ENCODE measurements around the gene SMYD1.

The SMYD1 gene

DNA sequence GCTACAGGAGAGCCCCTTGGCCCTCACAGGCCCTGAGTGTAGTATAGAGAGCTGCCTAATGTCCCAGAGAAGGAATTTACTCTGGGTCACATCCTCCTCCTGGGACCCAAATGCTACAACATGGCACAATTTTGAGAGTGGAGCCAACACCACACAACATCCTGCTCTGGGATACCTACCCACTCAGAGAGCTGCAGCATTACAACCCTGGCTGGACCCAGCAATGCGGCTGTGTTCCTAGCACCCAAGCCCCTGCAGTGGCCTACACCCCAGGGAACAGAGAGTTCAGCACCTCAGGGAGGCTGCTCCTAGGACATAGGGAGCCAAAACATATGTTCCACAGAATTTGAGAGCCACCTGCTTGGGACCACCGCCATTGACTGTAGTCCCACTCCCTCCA lies 79.5 kb downstream of the SMYD1 start:
- Histone ChIP-seq H3K36me3 (ENCODE audit: control insufficient read depth, insufficient read depth, low read length) (no peaks in the 10 kb centered on the region), H3K27ac (ENCODE audit: low read depth, low read length) (no peak overlapping the region), H3K4me1 (ENCODE audit: control insufficient read depth, insufficient read depth, low read length) (no peaks in the 10 kb centered on the region), H3K9ac (ENCODE audit: low read depth, low read length) (no peak overlapping the region), H3K4me3 (ENCODE audit: low read depth, low read length) (no peak overlapping the region), H3K9me3 (ENCODE audit: control insufficient read depth, insufficient read depth, low read length) (peaks cover 3% of the 10 kb centered on the region; the same call in 1 of the 2 replicates), H3K27me3 (ENCODE audit: control insufficient read depth, insufficient read depth, low read length) (no peaks in the 10 kb centered on the region)

DNA sequence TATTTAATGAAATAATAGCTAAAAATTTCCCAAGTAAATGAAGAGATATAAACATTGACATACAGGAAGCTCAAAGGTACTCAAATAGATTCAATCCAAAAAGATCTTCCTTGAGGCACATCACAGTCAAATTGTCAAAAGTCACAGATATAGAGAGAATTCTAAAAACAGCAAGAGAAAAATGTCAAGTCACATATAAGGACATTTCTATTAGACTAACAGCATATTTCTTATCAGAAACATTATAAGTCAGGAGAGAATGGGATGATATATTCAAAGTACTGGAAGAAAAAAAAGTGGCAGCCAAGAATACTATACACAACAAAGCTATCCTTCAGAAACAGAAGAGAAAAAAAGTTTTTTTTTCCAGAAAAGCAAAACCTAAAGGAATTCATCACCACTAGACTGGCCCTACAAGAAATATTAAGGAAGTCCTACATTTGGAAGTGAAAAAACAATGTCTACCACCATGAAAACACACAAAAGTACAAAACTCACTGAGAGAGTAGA lies 81.4 kb downstream of the SMYD1 start:
- no peak overlapping the region for H3K9ac ChIP-seq (ENCODE audit: low read depth, low read length)
- no peaks in the 10 kb centered on the region for H3K4me1 ChIP-seq (ENCODE audit: control insufficient read depth, insufficient read depth, low read length)
- peaks cover 7% of the 10 kb centered on the region; the same call in 1 of the 2 replicates for H3K9me3 ChIP-seq (ENCODE audit: control insufficient read depth, insufficient read depth, low read length)
- H3K27me3 ChIP-seq (ENCODE audit: control insufficient read depth, insufficient read depth, low read length), result no peaks in the 10 kb centered on the region
- no peak overlapping the region for H3K4me3 ChIP-seq (ENCODE audit: low read depth, low read length)
- H3K27ac ChIP-seq (ENCODE audit: low read depth, low read length), result no peak overlapping the region
- no peaks in the 10 kb centered on the region for H3K36me3 ChIP-seq (ENCODE audit: control insufficient read depth, insufficient read depth, low read length)

DNA sequence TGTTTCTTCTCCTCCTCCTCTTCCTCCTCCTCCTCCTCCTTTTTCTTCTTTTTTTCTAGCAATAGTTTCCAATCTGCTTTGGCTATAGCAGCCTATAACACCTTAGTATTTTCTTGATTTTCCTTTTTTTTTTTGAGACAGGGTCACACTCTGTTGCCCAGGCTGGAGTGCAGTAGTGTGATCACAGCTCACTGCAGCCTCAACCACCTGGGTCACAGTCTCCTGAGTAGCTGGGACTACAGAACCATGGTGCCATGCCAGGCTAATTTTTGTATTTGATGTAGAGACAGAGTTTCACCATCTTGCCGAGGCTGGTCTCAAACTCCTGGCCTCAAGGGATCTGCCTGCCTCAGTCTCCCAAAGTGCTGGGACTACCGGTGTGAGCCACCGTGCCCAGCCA lies 91.9 kb downstream of the SMYD1 start:
- H3K9me3 ChIP-seq (ENCODE audit: control insufficient read depth, insufficient read depth, low read length), result no peaks in the 10 kb centered on the region
- H3K36me3 ChIP-seq (ENCODE audit: control insufficient read depth, insufficient read depth, low read length), result no peaks in the 10 kb centered on the region
- H3K9ac ChIP-seq (ENCODE audit: low read depth, low read length), result no peak overlapping the region
- H3K4me1 ChIP-seq (ENCODE audit: control insufficient read depth, insufficient read depth, low read length), result peaks cover 5% of the 10 kb centered on the region; the same call in 1 of the 2 replicates
- H3K27ac ChIP-seq (ENCODE audit: low read depth, low read length), result no peak overlapping the region
- H3K4me3 ChIP-seq (ENCODE audit: low read depth, low read length), result no peak overlapping the region
- H3K27me3 ChIP-seq (ENCODE audit: control insufficient read depth, insufficient read depth, low read length), result no peaks in the 10 kb centered on the region

DNA sequence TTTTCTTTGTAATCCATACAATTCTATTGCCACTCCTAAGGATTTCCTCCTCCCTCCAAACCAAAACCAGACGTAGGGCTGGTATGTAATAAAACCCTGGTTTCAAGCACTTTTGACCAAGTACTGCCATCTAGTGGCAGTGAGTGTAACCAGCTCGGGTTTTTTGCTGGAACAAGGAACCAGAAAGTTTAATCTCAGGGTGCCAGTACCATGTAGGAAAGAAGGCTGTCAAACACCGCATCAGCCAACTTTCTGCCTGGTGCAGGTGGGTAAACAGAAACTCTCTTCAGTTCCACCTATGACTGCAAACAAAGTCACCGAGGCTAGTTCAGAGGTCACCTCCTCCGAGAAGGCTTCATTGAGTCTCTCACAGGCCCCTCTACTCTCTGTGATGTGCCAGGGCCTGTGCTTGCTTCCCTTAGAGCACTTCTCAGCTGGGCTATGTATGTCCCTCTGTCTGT lies 92.4 kb downstream of the SMYD1 start:
- no peak overlapping the region for H3K27ac ChIP-seq (ENCODE audit: low read depth, low read length)
- no peaks in the 10 kb centered on the region for H3K36me3 ChIP-seq (ENCODE audit: control insufficient read depth, insufficient read depth, low read length)
- H3K9ac ChIP-seq (ENCODE audit: low read depth, low read length), result no peak overlapping the region
- H3K27me3 ChIP-seq (ENCODE audit: control insufficient read depth, insufficient read depth, low read length), result no peaks in the 10 kb centered on the region
- H3K4me1 ChIP-seq (ENCODE audit: control insufficient read depth, insufficient read depth, low read length), result peaks cover 5% of the 10 kb centered on the region; the same call in 1 of the 2 replicates
- no peak overlapping the region for H3K4me3 ChIP-seq (ENCODE audit: low read depth, low read length)
- H3K9me3 ChIP-seq (ENCODE audit: control insufficient read depth, insufficient read depth, low read length), result no peaks in the 10 kb centered on the region

DNA sequence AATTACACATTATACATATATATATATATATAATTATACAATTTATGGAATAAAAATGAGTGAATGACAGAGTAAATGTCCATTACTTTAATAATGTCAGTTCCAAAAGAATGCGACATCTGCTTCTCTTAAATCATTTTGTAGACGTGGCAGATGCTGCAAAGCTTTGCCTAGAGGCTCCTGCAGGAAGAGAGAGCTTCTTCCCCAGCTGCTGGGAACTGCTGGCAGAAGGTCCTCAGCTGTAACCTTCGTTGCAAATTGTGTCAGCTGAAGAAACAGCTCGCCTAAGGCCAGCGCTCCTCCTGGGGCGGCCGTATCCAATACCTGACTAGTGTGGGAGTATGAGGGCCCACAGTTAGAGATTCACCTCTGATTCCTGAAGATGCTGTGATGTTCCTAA lies 92.9 kb downstream of the SMYD1 start:
- H3K9me3 ChIP-seq (ENCODE audit: control insufficient read depth, insufficient read depth, low read length), result no peaks in the 10 kb centered on the region
- no peaks in the 10 kb centered on the region for H3K36me3 ChIP-seq (ENCODE audit: control insufficient read depth, insufficient read depth, low read length)
- no peak overlapping the region for H3K27ac ChIP-seq (ENCODE audit: low read depth, low read length)
- peaks cover 5% of the 10 kb centered on the region; the same call in 1 of the 2 replicates for H3K4me1 ChIP-seq (ENCODE audit: control insufficient read depth, insufficient read depth, low read length)
- no peak overlapping the region for H3K9ac ChIP-seq (ENCODE audit: low read depth, low read length)
- no peak overlapping the region for H3K4me3 ChIP-seq (ENCODE audit: low read depth, low read length)
- H3K27me3 ChIP-seq (ENCODE audit: control insufficient read depth, insufficient read depth, low read length), result no peaks in the 10 kb centered on the region

DNA sequence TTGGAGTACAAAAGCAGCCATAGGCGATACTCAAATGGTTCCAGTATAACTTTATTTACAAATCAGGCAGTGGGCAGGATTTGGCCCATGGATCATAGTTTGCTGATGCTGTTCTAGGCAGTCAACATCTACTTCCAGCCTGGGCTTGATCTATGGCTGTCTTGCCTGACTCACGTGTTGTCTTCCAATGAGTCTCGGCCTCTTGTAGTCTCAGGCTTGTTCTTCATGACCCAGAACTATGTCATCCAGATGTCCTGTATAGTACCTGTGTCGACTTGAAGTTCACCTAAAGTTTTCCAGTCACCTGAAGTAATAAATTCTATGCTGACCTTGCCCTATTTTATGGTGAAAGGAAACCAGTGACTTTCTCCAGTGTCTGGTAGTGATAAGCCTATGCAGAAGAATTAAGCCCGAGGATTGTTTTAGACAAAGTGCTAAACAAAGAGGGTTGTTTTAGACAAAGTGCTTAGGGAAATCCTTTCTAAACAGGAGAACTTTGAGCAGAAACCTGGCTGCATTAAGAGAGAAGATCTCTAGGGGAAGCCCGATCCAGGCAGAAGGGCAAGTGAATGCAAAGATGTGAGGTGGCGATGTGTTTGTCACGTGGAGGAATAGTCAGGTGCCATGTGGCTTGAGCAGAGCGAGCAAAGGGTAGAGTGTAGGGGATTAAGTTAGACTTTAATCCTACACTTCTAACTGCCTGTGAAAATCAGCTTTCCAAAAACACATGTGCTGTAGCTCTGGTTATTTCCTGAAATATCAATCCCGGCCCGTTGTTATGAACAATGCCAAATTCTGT lies 94.0 kb downstream of the SMYD1 start:
- no peaks in the 10 kb centered on the region for H3K36me3 ChIP-seq (ENCODE audit: control insufficient read depth, insufficient read depth, low read length)
- H3K4me1 ChIP-seq (ENCODE audit: control insufficient read depth, insufficient read depth, low read length), result peaks cover 5% of the 10 kb centered on the region; the same call in 1 of the 2 replicates
- H3K4me3 ChIP-seq (ENCODE audit: low read depth, low read length), result no peak overlapping the region
- no peak overlapping the region for H3K9ac ChIP-seq (ENCODE audit: low read depth, low read length)
- H3K27me3 ChIP-seq (ENCODE audit: control insufficient read depth, insufficient read depth, low read length), result no peaks in the 10 kb centered on the region
- no peaks in the 10 kb centered on the region for H3K9me3 ChIP-seq (ENCODE audit: control insufficient read depth, insufficient read depth, low read length)
- no peak overlapping the region for H3K27ac ChIP-seq (ENCODE audit: low read depth, low read length)
